Measurements from ENCODE around the gene ADSL. TPM values are rescaled to one million over a fixed set of nuclear protein-coding genes. Genes with fewer than 3 reads are reported as not detected.

Gene ADSL
- total RNA-seq, 4 donors from 2014 or later, result 32.2 to 163 (median 37.4) TPM

DNA sequence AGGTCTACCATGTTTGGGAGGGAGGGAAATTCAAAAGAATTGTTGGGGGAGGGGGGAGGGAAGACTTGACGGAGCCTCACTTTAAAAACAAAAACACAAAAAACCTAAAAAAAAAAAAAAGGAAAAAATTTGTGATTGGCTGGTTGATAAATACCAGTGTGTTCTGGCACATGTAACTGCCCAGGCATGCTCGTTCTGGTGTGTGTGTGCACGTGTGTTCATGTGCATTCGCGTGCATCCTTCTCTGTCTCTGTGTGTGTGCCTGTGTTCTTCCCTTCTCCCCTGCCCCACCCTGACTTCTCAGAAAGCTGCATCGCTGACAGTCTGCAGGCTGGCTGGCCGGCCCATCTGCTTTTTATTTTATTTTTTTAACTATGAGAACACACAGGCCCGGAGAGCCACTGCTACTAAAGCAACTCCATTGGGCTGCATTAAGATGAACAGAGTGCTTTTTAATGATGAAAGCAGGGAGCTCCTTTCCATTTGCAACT lies 22.6 kb upstream of the ADSL start:
- peaks cover 0 to 66% (median 0%) of the 10 kb centered on the region in 3 donors for H3K36me3 ChIP-seq
- peak overlapping the region; percentile 58 to 71 (median 61) for H3K27ac ChIP-seq
- no peak for DNase-seq

DNA sequence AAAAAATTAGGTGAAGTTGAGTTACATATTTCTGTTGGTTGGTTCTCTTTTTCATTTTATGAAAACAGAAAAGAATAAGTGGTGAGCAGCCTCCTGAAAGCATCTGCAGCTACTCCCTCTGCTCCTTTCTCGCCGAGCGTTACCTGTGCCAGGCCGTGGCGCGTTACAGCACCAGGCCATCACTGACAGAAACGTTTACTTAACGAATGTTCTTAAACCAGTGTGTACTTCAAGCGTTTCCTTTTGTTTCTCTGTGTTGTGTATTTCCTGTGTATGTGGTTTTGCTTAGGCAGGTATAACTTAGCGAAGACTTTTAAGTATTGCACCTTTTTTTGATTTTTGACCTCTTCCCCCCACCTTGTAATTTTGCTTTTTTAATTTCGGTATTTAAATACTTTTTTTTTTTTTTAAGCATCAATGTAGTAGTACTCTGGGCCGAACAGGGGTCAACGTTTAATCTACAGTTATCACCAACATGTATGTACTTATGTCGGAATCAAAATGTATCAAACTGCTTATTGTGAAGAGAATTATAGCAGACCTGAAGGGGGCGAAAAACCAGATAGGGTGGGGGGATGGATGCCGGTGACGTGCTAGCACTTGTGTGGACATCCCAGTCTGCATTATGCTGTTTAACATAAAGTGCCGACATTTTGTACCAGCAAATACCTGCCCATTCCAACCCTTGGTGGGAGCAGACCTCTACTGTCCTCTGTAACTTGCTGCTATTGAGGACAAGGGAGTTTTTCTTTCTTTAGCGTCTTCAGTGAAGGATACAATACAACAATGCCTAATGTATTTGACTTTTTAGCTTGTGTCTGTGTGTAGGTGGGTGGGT lies 21.6 kb upstream of the ADSL start:
- Histone ChIP-seq H3K36me3 (peaks cover 0 to 62% (median 0%) of the 10 kb centered on the region in 3 donors), H3K27me3 (no peaks in the 10 kb centered on the region), H3K9me3 (no peaks in the 10 kb centered on the region), H3K4me1 (peaks cover 0 to 8% (median 0%) of the 10 kb centered on the region in 4 donors), H3K27ac (peak overlapping the region; percentile 63 to 79 (median 72)), H3K4me3 (no peak overlapping the region)
- TF ChIP-seq, protein P1, sequence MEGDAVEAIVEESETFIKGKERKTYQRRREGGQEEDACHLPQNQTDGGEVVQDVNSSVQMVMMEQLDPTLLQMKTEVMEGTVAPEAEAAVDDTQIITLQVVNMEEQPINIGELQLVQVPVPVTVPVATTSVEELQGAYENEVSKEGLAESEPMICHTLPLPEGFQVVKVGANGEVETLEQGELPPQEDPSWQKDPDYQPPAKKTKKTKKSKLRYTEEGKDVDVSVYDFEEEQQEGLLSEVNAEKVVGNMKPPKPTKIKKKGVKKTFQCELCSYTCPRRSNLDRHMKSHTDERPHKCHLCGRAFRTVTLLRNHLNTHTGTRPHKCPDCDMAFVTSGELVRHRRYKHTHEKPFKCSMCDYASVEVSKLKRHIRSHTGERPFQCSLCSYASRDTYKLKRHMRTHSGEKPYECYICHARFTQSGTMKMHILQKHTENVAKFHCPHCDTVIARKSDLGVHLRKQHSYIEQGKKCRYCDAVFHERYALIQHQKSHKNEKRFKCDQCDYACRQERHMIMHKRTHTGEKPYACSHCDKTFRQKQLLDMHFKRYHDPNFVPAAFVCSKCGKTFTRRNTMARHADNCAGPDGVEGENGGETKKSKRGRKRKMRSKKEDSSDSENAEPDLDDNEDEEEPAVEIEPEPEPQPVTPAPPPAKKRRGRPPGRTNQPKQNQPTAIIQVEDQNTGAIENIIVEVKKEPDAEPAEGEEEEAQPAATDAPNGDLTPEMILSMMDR (IDR thresholded peaks at IDR 0.05), result no peak
- TF ChIP-seq POLR2A (IDR thresholded peaks at IDR 0.05), result peak; percentile 33 to 42
- peak in 2 of 3 donors; percentile 68 to 86 for DNase-seq

More for the DNA sequence above, 22.6 kb upstream of the ADSL start:
- no peaks in the 10 kb centered on the region for H3K9me3 ChIP-seq
- no peak overlapping the region for H3K4me3 ChIP-seq
- no peak for TF ChIP-seq POLR2A (IDR thresholded peaks at IDR 0.05)
- TF ChIP-seq, protein P1 (IDR thresholded peaks at IDR 0.05), result no peak
- no peaks in the 10 kb centered on the region for H3K27me3 ChIP-seq
- H3K4me1 ChIP-seq, result peaks cover 0 to 8% (median 0%) of the 10 kb centered on the region in 4 donors

DNA sequence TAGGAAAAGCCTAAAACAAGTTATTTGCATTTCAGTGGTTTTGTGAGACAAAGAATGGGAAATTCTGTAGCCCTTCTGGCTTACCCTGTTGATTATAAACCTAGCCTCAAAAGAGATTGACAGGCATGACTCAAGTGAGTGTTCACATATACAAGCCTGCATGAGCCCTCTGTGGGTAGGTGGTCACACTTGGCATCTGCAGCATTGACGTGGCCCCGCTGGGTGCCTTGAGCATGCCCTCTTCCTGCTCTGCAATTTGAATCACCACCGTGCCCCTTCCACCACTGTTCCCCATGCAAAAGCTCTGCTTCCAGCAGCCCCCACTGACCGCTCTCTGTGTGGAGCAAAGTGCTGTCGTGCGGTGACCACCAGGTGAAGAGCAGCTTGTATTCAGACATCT lies 21.0 kb upstream of the ADSL start:
- no peaks in the 10 kb centered on the region for H3K9me3 ChIP-seq
- peaks cover 0 to 8% (median 0%) of the 10 kb centered on the region in 4 donors for H3K4me1 ChIP-seq
- peak overlapping the region; percentile 63 to 79 (median 72) for H3K27ac ChIP-seq
- TF ChIP-seq, protein P1 (IDR thresholded peaks at IDR 0.05), result no peak
- H3K27me3 ChIP-seq, result no peaks in the 10 kb centered on the region
- H3K4me3 ChIP-seq, result no peak overlapping the region
- peaks cover 0 to 55% (median 0%) of the 10 kb centered on the region in 3 donors for H3K36me3 ChIP-seq
- no peak for DNase-seq

DNA sequence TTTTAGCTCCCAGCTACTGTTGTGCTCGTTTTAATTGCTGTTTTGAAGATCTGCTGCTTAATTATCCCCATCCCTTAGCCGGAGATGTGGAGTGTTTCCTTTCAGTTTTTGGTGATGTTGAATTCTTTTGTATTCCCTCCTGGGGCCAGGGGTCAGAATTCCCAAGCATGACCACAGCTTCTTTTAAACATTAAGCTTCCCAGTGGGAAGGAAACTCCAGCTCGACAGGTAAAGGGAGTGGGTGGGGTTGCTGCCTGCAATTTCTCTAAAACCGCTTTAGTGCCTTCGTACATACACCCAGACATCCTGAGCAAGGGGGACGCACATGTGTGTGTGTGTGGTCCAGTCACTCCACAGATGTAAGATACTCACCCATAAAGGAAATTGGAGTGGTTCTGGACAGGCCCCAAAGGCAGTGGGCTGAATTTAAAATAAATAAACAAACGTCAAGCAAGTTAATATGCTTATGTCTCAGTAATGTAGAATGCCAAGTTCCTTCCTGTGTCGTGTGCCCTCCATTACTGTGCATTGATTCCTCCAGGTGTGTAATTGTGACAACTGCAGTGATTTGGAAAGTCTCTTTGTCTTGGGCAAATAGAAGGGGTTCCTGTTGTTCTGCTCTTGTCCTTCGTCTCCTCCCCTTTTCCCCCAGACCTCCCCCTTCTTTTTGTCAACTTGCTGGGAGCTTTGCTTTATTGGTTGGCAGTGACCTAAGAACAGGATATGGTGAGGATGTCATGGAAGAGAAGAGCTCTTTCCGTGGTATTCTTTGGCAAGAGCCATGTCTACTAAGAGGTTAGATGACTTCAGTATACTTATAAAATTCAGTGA lies 19.2 kb upstream of the ADSL start:
- Histone ChIP-seq H3K4me1 (peaks cover 0 to 8% (median 0%) of the 10 kb centered on the region in 4 donors), H3K27ac (peak overlapping the region; percentile 8 to 33 (median 16)), H3K27me3 (no peaks in the 10 kb centered on the region), H3K36me3 (peaks cover 0 to 37% (median 0%) of the 10 kb centered on the region in 3 donors), H3K9me3 (no peaks in the 10 kb centered on the region), H3K4me3 (no peak overlapping the region)
- TF ChIP-seq POLR2A (IDR thresholded peaks at IDR 0.05), result no peak
- no peak for DNase-seq

DNA sequence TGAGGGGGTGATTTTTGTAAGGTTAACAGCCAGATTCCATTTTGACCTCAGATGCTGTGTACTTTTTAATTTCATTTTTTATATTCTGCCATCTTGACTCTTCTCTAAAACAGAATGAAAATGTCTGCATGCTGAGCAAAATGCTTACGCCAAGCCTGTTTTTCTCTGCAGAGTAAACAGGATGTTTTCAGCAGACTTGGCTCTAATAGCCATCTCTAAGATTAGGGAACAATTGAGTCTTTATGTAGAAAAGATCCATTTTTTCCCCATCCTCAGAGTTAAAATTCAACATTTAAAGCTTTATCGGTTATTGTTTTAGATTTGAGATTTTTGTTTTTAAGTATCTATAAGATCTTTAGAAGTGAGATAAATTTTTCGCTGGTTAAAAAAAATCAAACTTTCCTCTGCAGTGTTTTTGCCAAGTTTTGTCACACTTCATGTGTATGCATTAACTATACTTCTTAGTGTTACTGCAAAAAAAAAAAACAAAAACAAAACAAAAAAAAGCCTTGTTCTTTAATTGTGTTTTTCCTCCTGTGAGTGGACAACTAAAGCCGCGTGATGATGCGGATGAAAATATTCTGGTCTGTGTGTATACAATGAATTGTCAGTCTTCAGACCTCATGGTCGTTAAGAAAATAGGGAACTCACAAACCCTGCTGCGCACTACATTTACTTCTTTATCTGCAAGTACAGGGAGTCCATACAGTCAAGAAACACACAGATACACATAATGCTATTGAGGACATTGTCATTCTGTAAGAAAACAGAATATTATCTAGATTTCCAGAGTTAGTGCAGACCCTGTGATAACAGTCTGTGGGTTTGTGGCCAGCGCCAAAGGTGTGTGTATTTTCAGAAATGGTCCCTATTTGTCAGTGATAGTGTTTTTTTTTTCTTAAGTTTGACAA lies 17.5 kb upstream of the ADSL start:
- Histone ChIP-seq H3K27me3 (no peaks in the 10 kb centered on the region), H3K36me3 (peaks cover 0 to 24% (median 0%) of the 10 kb centered on the region in 3 donors), H3K4me1 (peaks cover 0 to 8% (median 0%) of the 10 kb centered on the region in 4 donors), H3K27ac (no peak overlapping the region), H3K9me3 (no peaks in the 10 kb centered on the region), H3K4me3 (no peak overlapping the region)
- TF ChIP-seq, protein P1 (IDR thresholded peaks at IDR 0.05), result no peak
- no peak for TF ChIP-seq POLR2A (IDR thresholded peaks at IDR 0.05)
- DNase-seq, result no peak
